IPS DF 6.9 (cell line): ENCODE results near the gene PROSER3.

Source experiments
- DNase-seq: peaks from one replicate; pipeline ENCODE4 v3.0.0-alpha.2; 2013; ENCODE audit warnings: low read depth, low spot score
- H3K27ac ChIP-seq: one replicate; pipeline ENCODE4 v1.5.1; 2013; ENCODE audit warnings: low read length, control low read depth
- H3K27me3 ChIP-seq: 2 replicates; pipeline ENCODE4 v1.6.1; 2013; ENCODE audit warnings: mild to moderate bottlenecking, low read length; ENCODE audit not compliant: control insufficient read depth, insufficient read depth
- H3K36me3 ChIP-seq: 2 replicates; pipeline ENCODE4 v1.6.1; 2013; ENCODE audit warnings: low read length; ENCODE audit not compliant: control insufficient read depth, insufficient read depth
- H3K4me1 ChIP-seq: 2 replicates; pipeline ENCODE4 v1.6.1; 2013; ENCODE audit warnings: low read length; ENCODE audit not compliant: control insufficient read depth, insufficient read depth
- H3K4me3 ChIP-seq: 2 replicates; pipeline ENCODE4 v1.5.1; 2013; ENCODE audit warnings: mild to moderate bottlenecking, low read length
- H3K9me3 ChIP-seq: 2 replicates; pipeline ENCODE4 v1.6.1; 2013; ENCODE audit warnings: low read length, inconsistent platforms; ENCODE audit not compliant: control insufficient read depth, insufficient read depth
- WGBS: extraction: QIAGEN DNeasy Blood & Tissue Kit; methylation state at CpG from one replicate; pipeline ENCODE4 v1.1.7; 2013; ENCODE audit warnings: mixed read lengths, missing lambda C conversion rate; ENCODE audit not compliant: insufficient read length, insufficient coverage; 5-methylcytosine and 5-hydroxymethylcytosine counted together

Gene PROSER3

DNA sequence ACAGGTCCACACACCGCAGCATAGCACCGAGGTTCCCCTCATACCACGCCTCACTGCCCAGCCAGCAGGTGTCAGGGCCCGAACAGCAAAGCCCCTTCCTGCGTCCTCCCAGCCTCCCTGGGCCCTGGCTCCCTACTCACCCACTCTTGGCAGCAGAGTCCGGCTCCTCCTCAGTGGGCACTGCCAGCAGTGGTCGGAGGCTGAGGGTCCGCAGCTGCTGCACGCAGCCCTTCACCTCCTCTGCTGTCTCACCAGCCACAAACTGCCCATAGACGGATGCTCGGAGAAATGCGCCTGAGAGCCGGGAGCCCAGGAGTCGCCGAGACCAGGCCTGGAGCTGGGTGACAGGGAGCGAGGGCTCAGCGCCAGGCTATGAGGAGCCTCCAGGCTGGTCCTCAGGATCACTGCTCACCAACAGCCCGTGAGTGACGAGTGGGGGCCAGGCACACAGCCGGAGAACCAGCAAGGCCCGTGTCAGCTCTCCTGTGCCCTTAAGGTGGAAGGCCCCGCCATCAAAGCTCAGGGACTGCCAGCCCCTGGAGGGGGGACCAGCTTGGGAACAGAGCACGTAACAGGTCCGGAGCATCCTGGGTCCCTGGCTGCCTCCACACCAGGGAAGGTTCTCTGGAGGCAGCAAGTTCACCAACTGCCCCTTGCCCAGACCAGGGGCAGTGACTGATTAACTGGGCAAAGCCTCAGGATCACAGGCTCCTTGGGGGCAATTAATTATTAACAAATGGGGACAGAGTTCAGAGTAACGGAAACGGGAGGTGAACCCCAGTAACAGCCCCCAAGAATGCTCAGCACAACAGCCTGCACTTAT, 54.5 kb downstream of the PROSER3 start, which contains the start of gene PRODH2:
TSS of gene PRODH2 (minus strand) at position 626 of the 823 bp plus-strand sequence. CDS start at position 586, 40 bp downstream.
- H3K4me3 ChIP-seq, result no peak within 1 kb of the TSS
- H3K27ac ChIP-seq, result no peak within 1 kb of the TSS
- no peaks in the 10 kb centered on the region for H3K27me3 ChIP-seq
- H3K9me3 ChIP-seq, result no peaks in the 10 kb centered on the region
- WGBS, result no CpG with 5 or more reads among the region's 26 CpGs
- no peak for DNase-seq
- no peaks in the 10 kb centered on the region for H3K36me3 ChIP-seq
- no peaks in the 10 kb centered on the region for H3K4me1 ChIP-seq

DNA sequence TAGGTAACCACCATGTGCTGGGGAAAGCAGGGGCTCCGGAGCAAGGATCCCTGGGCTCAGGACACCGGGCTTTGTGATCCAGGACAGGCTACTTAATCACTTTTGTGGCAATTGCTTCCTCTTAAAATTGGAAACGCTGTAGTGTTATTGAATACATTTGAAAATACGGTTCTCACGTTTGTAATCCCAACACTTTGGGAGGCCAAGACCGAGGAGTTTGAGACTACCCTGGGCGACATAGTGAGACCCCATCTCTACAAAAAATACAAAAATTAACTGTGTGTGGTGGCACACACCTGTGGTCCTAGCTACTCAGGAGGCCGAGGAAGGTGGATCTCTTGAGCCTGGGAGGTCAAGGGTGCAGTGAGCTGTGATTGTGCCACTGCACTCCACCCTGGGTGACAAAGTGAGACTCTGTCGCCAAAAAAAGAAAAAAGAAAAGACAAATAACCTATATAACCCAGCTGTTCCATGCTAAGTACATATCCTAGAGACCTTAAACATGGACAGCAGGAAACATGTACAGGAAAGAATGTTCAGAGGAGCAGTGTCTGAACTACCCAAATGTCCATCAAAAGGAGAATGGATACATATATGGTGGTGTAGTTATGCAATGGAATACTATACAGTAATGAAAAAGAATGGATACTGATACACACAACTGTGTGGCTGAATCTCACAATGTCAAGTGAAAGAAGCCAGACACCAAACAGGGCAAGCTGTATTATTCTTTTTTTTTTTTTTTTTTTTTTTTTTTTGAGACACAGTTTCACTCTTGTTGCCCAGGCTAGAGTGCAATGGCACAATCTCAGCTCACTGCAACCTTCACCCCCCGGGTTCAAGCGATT, 55.3 kb downstream of the PROSER3 start:
- H3K4me3 ChIP-seq, result no peak overlapping the region
- no CpG with 5 or more reads among the region's 11 CpGs for WGBS
- DNase-seq, result no peak
- no peaks in the 10 kb centered on the region for H3K4me1 ChIP-seq
- H3K27me3 ChIP-seq, result no peaks in the 10 kb centered on the region
- no peak overlapping the region for H3K27ac ChIP-seq
- H3K36me3 ChIP-seq, result no peaks in the 10 kb centered on the region
- H3K9me3 ChIP-seq, result no peaks in the 10 kb centered on the region

DNA sequence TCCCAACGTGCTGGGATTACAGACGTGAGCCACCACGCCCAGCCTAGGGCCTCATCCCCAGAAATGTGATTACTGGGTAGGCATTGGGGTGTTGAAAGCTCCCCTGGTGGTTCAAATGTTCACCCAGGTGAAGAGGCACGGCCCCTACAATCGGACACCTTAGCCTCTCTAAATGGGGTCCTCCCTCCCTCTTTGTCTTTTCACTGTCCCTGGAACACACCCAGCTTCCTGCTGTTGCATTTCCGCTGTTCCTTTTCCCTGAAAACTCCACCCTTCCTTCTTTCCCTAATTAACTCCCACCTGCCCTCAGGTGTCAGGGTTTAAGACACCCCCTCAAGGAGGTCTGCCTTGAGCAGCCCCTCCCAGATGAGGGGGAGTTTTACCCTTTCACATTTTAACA, 58.3 kb downstream of the PROSER3 start:
- Histone ChIP-seq H3K36me3 (no peaks in the 10 kb centered on the region), H3K27me3 (no peaks in the 10 kb centered on the region), H3K4me3 (no peak overlapping the region), H3K4me1 (no peaks in the 10 kb centered on the region), H3K9me3 (no peaks in the 10 kb centered on the region), H3K27ac (no peak overlapping the region)
- DNase-seq, result no peak
- WGBS, result no CpG with 5 or more reads among the region's 6 CpGs

DNA sequence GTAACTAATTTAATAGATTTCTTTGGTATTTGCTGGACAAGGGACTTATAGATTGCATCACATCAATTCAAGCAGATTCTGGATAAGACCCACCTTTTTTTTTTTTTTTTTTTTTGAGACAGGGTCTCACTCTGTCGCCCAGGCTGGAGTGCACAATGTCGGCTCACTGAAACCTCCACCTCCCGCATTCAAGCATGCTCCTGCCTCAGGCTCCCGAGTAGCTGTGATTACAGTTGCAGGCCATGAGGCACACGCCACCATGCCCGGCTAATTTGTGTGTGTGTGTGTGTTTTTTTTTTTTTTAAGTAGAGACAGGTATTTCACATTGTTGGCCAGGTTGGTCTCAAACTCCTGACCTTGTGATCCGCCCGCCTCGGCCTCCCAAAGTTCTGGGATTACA, 58.9 kb downstream of the PROSER3 start:
- no peaks in the 10 kb centered on the region for H3K27me3 ChIP-seq
- H3K4me1 ChIP-seq, result no peaks in the 10 kb centered on the region

DNA sequence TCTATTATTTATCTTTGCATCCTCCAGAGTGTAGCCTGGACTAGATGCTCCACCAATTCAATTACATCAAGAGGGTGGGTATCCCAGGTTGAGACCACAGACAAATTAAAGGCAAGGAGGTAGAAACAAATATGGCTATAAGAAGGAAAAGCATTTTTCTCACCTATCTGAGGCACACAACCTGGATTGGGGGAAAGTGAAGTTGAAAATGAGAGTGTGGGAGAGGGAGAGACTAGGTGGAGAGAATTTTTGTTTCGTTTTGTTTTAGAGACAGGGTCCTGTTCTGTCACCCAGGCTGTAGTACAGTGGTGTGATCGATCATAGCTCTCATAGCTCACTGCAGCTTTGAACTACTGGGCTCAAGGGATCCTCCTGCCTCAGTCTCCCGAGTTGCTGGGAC, 60.5 kb downstream of the PROSER3 start:
- no peak overlapping the region for H3K4me3 ChIP-seq
- no peaks in the 10 kb centered on the region for H3K36me3 ChIP-seq
- no peak for DNase-seq
- H3K27me3 ChIP-seq, result no peaks in the 10 kb centered on the region; the same call in 1 of the 2 replicates
- no peaks in the 10 kb centered on the region for H3K9me3 ChIP-seq
- H3K4me1 ChIP-seq, result no peaks in the 10 kb centered on the region
- 100% methylated on average over 1 of the region's 3 CpGs for WGBS
- no peak overlapping the region for H3K27ac ChIP-seq

More for the DNA sequence above, 58.9 kb downstream of the PROSER3 start:
- H3K27ac ChIP-seq, result no peak overlapping the region
- WGBS, result no CpG with 5 or more reads among the region's 9 CpGs
- no peak for DNase-seq
- no peaks in the 10 kb centered on the region for H3K36me3 ChIP-seq
- no peaks in the 10 kb centered on the region for H3K9me3 ChIP-seq
- no peak overlapping the region for H3K4me3 ChIP-seq
